ENCODE measurements around the gene C6orf47. TPM values are rescaled to one million over a fixed set of nuclear protein-coding genes. Genes with fewer than 3 reads are reported as not detected.

Gene C6orf47
- total and polyA plus RNA-seq, 2 donors (not counting 3 experiments of a cell fraction or from before 2014, with no cell fraction given) = 5.8 to 12.8 TPM

GRCh38 chr6:31636698-31637596 is 23.6 kb downstream of the C6orf47 start:
- intact Hi-C loops (cut with micrococcal nuclease) = no loop called here
- no peaks in the 10 kb centered on the region for H3K9me1 ChIP-seq (replicated peaks; ENCODE audit: control insufficient read depth, extremely low read depth, insufficient read depth, low read length)
- DNase-seq (ENCODE audit: low read depth, low spot score) (no peak), FAIRE-seq (no peak)
- dilution Hi-C loops (cut with MboI; ENCODE audit: extremely low pct_ligation_motif_present, low sequenced_read_pairs) = no loop called here
- H3K4me2 ChIP-seq (ENCODE audit: insufficient read depth, low read length) = no peak overlapping the region
- H3K27me3 ChIP-seq (ENCODE audit: control insufficient read depth in 2 of 2, insufficient read depth in 2 of 2, low read length in 2 of 2) = no peaks in the 10 kb centered on the region
- ChIA-PET POLR2A (no interaction called here), CTCF (interaction anchor here (0.6 kb wide), 1 partner anchor 15 kb away, joined by 3 read pairs; the partner anchor contains the start of gene BAG6)
- H2AFZ ChIP-seq (ENCODE audit: low read depth, low read length) = no peak overlapping the region
- peaks cover 3% of the 10 kb centered on the region for H4K20me1 ChIP-seq (replicated peaks; ENCODE audit: control insufficient read depth, extremely low read depth, insufficient read depth, low read length)
- H3K27ac ChIP-seq (ENCODE audit: insufficient read depth, low read depth, low read length) = no peak overlapping the region
- H3K9ac ChIP-seq (replicated peaks; ENCODE audit: extremely low read depth, insufficient read depth, low read length) = no peak overlapping the region
- H3K4me3 ChIP-seq (replicated peaks in 1 of 3; ENCODE audit: insufficient read depth in 1 of 3, low read depth in 1 of 3, low read length in 3 of 3) = no peak overlapping the region
- no peak for TF ChIP-seq CTCF (IDR thresholded peaks at IDR 0.05; ENCODE audit: extremely low read depth in 1 of 2, insufficient read depth in 1 of 2, low read depth in 1 of 2, low read length in 2 of 2)
- TF ChIP-seq POLR2A (IDR thresholded peaks at IDR 0.05; ENCODE audit: low read depth, low read length) = no peak
- TF ChIP-seq FOS (IDR thresholded peaks at IDR 0.05; ENCODE audit: borderline replicate concordance, insufficient read depth, low read length) = no peak
- TF ChIP-seq MYC (IDR thresholded peaks at IDR 0.05; ENCODE audit: low read depth, low read length) = no peak
- TF ChIP-seq POLR2AphosphoS5 (IDR thresholded peaks at IDR 0.05; ENCODE audit: insufficient read depth, low read depth, low read length) = no peak
- no peak for TF ChIP-seq GATA2 (IDR thresholded peaks at IDR 0.05; ENCODE audit: insufficient read depth, insufficient read length, low read depth, low read length)
- TF ChIP-seq MAX (IDR thresholded peaks at IDR 0.05; ENCODE audit: insufficient read depth, insufficient read length) = no peak
- TF ChIP-seq JUN (IDR thresholded peaks at IDR 0.05; ENCODE audit: borderline replicate concordance, insufficient read depth, insufficient read length, low read depth) = no peak
- TF ChIP-seq EZH2 (IDR thresholded peaks at IDR 0.05; ENCODE audit: borderline replicate concordance, low read depth, low read length, severe bottlenecking) = no peak
- H3K4me1 ChIP-seq (ENCODE audit: control insufficient read depth, extremely low read depth, insufficient read depth, low read length) = no peaks in the 10 kb centered on the region
- no peaks in the 10 kb centered on the region for H3K9me3 ChIP-seq (replicated peaks; ENCODE audit: control insufficient read depth, insufficient read depth, low read length)
- BruUV-seq (replicated peaks) = TSS peak; percentile 44
- peaks cover 12% of the 10 kb centered on the region for H3K79me2 ChIP-seq (ENCODE audit: control insufficient read depth, insufficient read depth, low read length)
- peaks cover 48 to 78% of the 10 kb centered on the region in 2 experiments for H3K36me3 ChIP-seq (ENCODE audit: control insufficient read depth in 2 of 2, extremely low read depth in 1 of 2, insufficient read depth in 2 of 2, low read length in 2 of 2)

Data from endothelial cell of umbilical vein (primary cell).